ENCODE results near the gene MPHOSPH8. TPM values are rescaled to one million over a fixed set of nuclear protein-coding genes. Genes with fewer than 3 reads are reported as not detected.
"Not testable (repeated sequence)": the region's sequence is repeated elsewhere in the genome, so short reads cannot be mapped to it uniquely, and the experiment has no call there.

MPHOSPH8 gene
- total RNA-seq, 4 donors from 2014 or later: 41.2 to 53.8 (median 49.3) TPM

DNA sequence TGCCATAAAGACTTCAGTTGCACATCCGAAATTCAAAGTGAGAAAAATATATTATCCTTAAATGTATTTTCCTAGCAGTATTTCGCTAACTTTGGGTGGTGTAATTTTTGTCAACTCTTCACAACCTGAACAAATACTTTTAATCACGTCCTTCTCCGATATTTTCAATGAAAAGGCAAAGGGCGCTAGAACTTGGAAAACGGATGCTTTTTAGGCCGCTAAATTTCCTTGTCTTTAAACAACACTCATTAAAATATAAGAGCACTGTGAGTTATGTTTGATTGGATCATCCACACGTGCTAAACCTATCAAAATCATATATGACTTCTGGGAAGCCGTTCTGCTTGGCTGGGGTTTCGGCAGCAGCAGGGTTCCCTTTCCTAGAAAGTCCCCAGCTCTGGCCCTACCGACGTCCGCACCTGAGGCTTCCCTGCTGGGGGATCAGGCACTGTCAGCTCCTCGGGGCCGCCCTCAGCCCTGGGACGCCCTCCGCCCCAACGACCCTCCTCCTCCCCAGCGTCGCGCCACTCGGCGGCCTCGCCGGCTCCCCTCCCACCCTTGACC, 462 bp upstream of the MPHOSPH8 start:
- TF ChIP-seq, protein P1, sequence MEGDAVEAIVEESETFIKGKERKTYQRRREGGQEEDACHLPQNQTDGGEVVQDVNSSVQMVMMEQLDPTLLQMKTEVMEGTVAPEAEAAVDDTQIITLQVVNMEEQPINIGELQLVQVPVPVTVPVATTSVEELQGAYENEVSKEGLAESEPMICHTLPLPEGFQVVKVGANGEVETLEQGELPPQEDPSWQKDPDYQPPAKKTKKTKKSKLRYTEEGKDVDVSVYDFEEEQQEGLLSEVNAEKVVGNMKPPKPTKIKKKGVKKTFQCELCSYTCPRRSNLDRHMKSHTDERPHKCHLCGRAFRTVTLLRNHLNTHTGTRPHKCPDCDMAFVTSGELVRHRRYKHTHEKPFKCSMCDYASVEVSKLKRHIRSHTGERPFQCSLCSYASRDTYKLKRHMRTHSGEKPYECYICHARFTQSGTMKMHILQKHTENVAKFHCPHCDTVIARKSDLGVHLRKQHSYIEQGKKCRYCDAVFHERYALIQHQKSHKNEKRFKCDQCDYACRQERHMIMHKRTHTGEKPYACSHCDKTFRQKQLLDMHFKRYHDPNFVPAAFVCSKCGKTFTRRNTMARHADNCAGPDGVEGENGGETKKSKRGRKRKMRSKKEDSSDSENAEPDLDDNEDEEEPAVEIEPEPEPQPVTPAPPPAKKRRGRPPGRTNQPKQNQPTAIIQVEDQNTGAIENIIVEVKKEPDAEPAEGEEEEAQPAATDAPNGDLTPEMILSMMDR (IDR thresholded peaks at IDR 0.05): no peak
- TF ChIP-seq POLR2A (IDR thresholded peaks at IDR 0.05) (no peak), EP300 (IDR thresholded peaks at IDR 0.05) (no peak)
- no peak for DNase-seq (ENCODE audit: low spot score in 2 of 2)
- peak overlapping the region; percentile 65 to 91 (median 78) for H3K4me3 ChIP-seq
- peaks cover 0 to 36% (median 22%) of the 10 kb centered on the region in 4 donors for H3K4me1 ChIP-seq
- no peaks in the 10 kb centered on the region for H3K36me3 ChIP-seq
- H3K9me3 ChIP-seq: no peaks in the 10 kb centered on the region
- peak overlapping the region; percentile 95 to 97 (median 96) for H3K27ac ChIP-seq
- H3K27me3 ChIP-seq: no peaks in the 10 kb centered on the region
- 12 to 16% methylated on average over 22 to 25 of the region's 25 CpGs for WGBS, 2 donors

GRCh38 chr13:19634256-19634740, 839 bp downstream of the MPHOSPH8 start:
- DNase-seq (ENCODE audit: low spot score in 2 of 2): no peak
- no peaks in the 10 kb centered on the region for H3K9me3 ChIP-seq
- peaks cover 0 to 40% (median 22%) of the 10 kb centered on the region in 4 donors for H3K4me1 ChIP-seq
- H3K27me3 ChIP-seq: no peaks in the 10 kb centered on the region
- TF ChIP-seq EP300 (IDR thresholded peaks at IDR 0.05) (no peak), POLR2A (IDR thresholded peaks at IDR 0.05) (no peak)
- TF ChIP-seq, protein P1 (IDR thresholded peaks at IDR 0.05): no peak
- H3K36me3 ChIP-seq: peaks cover 0 to 6% (median 0%) of the 10 kb centered on the region in 3 donors
- peak overlapping the region; percentile 95 to 97 (median 96) for H3K27ac ChIP-seq
- H3K4me3 ChIP-seq: peak overlapping the region; percentile 65 to 91 (median 78)
- whole genome bisulfite sequencing, 2 donors: 0% methylated on average over 12 of the region's 12 CpGs

DNA sequence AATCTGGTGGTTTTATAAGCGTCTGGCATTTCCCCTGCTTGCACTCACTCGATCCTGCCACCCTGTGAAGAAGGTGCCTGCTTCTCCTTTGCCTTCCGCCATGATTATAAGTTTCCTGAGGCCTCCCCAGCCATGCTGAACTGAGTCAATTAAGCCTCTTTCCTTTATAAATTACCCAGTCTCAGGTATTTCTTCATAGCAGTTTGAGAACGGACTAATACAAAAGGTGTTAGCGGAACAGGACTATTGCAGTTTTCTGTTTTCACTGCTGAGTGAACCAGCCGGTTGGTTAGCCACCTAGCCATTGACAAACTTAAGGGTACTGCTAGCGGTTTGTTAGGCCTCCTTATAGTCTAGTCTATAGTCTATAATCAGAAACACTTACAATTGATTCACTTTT, 2.5 kb downstream of the MPHOSPH8 start:
- H3K4me3 ChIP-seq, H3K9me3 ChIP-seq: not testable (repeated sequence)

DNA sequence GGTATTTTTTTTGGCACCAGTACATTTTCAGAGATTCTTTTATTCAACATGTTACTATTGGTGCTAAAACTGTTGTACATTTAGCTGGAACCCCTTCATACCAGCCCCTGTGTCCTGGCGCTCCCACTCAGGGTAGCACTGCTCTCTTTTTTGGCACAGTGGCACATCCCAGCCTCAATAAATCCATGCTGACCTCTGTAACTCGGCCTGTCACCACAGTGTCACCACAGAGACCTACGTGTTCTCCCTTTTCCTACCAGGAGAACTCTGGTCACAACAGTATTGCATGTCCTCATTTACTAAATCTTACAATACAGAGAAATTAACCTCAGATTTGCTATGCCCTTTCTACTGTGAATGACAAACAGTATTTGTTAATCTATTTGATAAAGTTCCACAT, 10.2 kb downstream of the MPHOSPH8 start:
- H3K36me3 ChIP-seq: peaks cover 0 to 57% (median 3%) of the 10 kb centered on the region in 3 donors
- H3K4me1 ChIP-seq: peaks cover 0 to 12% (median 0%) of the 10 kb centered on the region in 4 donors
- TF ChIP-seq EP300 (IDR thresholded peaks at IDR 0.05): no peak
- WGBS, 2 donors: 87 to 94% methylated on average over 3 of the region's 3 CpGs
- no peak overlapping the region for H3K27ac ChIP-seq
- H3K27me3 ChIP-seq: no peaks in the 10 kb centered on the region
- no peaks in the 10 kb centered on the region for H3K9me3 ChIP-seq
- no peak for DNase-seq (ENCODE audit: low spot score in 2 of 2)
- no peak overlapping the region for H3K4me3 ChIP-seq

More for the DNA sequence above, 2.5 kb downstream of the MPHOSPH8 start:
- 91 to 94% methylated on average over 7 of the region's 7 CpGs for WGBS, 2 donors
- not testable (repeated sequence) for H3K36me3 ChIP-seq; H3K27ac ChIP-seq; H3K27me3 ChIP-seq; DNase-seq (ENCODE audit: low spot score in 2 of 2)
- H3K4me1 ChIP-seq: peaks cover 0 to 40% (median 22%) of the 10 kb centered on the region in 4 donors

DNA sequence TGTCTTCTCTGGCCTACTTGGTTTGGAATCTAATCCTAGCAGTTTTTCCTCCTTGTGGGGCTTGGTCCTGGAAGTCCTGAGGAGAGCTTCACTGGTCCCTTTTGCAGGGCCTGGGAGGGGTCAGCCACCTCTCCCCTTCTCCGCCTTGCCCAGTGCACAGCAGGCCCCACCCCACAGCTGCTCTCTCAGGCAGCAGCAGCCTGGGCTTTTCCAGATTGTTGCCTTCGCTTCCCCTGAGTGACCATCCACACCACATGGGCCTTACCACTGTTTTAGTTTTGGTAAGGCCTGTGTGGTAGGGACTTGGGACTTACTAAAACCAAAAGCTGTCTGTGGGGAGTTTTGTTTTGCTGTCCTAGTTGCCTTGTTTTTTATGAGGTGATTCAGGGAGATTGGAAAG, 11.5 kb downstream of the MPHOSPH8 start:
- Histone ChIP-seq H3K9me3 (no peaks in the 10 kb centered on the region), H3K4me1 (peaks cover 0 to 8% (median 0%) of the 10 kb centered on the region in 4 donors), H3K4me3 (no peak overlapping the region), H3K36me3 (peaks cover 0 to 66% (median 6%) of the 10 kb centered on the region in 3 donors), H3K27ac (no peak overlapping the region), H3K27me3 (no peaks in the 10 kb centered on the region)
- WGBS, 2 donors: 78 to 85% methylated on average over 2 of the region's 2 CpGs
- TF ChIP-seq EP300 (IDR thresholded peaks at IDR 0.05) (no peak), POLR2A (IDR thresholded peaks at IDR 0.05) (no peak)
- TF ChIP-seq, protein P1 (IDR thresholded peaks at IDR 0.05): no peak
- no peak for DNase-seq (ENCODE audit: low spot score in 2 of 2)

- DNase-seq (ENCODE audit: low spot score in 2 of 2): no peak
- no peak overlapping the region for H3K4me3 ChIP-seq
- TF ChIP-seq EP300 (IDR thresholded peaks at IDR 0.05): no peak
- TF ChIP-seq, protein P1 (IDR thresholded peaks at IDR 0.05): no peak
- TF ChIP-seq POLR2A (IDR thresholded peaks at IDR 0.05): no peak
- H3K27me3 ChIP-seq: no peaks in the 10 kb centered on the region
- peaks cover 0 to 69% (median 12%) of the 10 kb centered on the region in 3 donors for H3K36me3 ChIP-seq
- no peaks in the 10 kb centered on the region for H3K9me3 ChIP-seq
- WGBS, 2 donors: 85 to 88% methylated on average over 4 of the region's 4 CpGs
- H3K27ac ChIP-seq: no peak overlapping the region
- peaks cover 0 to 8% (median 0%) of the 10 kb centered on the region in 4 donors for H3K4me1 ChIP-seq
These were observed 12.6 kb downstream of the MPHOSPH8 start for GRCh38 chr13:19646063-19646462.

Measured in tibial nerve (tissue), 4 donors.